ENCODE data around the gene CENPE. TPM values are rescaled to one million over a fixed set of nuclear protein-coding genes. Genes with fewer than 3 reads are reported as not detected.
A peak's percentile ranks its signal among the peaks of the same experiment; 100 is the strongest.
"Not testable (repeated sequence)": the region's sequence is repeated elsewhere in the genome, so short reads cannot be mapped to it uniquely, and the experiment has no call there.

CENPE gene, protein sequence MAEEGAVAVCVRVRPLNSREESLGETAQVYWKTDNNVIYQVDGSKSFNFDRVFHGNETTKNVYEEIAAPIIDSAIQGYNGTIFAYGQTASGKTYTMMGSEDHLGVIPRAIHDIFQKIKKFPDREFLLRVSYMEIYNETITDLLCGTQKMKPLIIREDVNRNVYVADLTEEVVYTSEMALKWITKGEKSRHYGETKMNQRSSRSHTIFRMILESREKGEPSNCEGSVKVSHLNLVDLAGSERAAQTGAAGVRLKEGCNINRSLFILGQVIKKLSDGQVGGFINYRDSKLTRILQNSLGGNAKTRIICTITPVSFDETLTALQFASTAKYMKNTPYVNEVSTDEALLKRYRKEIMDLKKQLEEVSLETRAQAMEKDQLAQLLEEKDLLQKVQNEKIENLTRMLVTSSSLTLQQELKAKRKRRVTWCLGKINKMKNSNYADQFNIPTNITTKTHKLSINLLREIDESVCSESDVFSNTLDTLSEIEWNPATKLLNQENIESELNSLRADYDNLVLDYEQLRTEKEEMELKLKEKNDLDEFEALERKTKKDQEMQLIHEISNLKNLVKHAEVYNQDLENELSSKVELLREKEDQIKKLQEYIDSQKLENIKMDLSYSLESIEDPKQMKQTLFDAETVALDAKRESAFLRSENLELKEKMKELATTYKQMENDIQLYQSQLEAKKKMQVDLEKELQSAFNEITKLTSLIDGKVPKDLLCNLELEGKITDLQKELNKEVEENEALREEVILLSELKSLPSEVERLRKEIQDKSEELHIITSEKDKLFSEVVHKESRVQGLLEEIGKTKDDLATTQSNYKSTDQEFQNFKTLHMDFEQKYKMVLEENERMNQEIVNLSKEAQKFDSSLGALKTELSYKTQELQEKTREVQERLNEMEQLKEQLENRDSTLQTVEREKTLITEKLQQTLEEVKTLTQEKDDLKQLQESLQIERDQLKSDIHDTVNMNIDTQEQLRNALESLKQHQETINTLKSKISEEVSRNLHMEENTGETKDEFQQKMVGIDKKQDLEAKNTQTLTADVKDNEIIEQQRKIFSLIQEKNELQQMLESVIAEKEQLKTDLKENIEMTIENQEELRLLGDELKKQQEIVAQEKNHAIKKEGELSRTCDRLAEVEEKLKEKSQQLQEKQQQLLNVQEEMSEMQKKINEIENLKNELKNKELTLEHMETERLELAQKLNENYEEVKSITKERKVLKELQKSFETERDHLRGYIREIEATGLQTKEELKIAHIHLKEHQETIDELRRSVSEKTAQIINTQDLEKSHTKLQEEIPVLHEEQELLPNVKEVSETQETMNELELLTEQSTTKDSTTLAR (N-terminal part only)
- total RNA-seq = 10 to 100 TPM; 69.6 to 71.0 TPM

DNA sequence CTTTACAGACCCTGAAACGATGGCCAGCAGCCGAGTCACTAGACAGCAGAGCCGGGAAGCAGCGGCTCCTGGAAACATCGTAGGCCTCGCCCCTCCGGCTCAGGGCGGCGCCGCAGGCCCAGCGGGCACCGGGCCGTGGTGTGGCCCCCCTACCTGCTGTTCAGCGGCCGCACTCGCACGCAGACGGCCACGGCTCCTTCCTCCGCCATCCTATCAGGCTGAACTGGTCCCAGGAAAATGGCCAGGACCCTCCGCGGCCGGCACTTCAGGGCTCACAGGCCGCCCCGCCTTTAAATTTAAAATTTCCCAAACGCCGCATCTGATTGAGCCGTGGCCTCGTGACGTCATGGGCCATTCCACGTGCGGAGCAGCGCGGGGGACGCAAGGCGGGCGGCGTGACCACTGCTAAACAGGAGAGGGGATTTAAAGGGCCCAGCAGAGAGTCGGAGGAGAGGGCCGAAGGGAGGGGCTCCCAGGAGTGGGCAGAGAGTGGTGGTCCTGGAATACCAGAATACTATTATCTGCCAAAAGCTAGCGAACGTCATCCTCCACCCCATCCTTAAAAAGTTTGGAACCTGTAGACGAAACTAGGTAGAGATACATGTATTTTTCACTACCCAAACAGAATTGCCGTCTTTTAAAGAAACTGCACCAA, at the start of gene CENPE:
Gene CENPE, minus strand, starts transcription at position 233 of the 655 bp plus-strand sequence. Its CDS starts 24 bp downstream, at position 209.
- ChIA-PET POLR2A (interaction anchor here (1.0 kb wide), 1 partner anchor 372 kb away, joined by 3 read pairs; no protein-coding TSS in a partner anchor), CTCF (no interaction called here)
- Mint-ChIP-seq H3K36me3 (ENCODE audit: low read depth) (peaks cover 34% of the 10 kb centered on the region), H3K27ac (peak within 1 kb of the TSS; percentile 99), H3K9me3 (ENCODE audit: insufficient read depth) (no peaks in the 10 kb centered on the region), H3K4me1 (ENCODE audit: low read depth) (peaks cover 22% of the 10 kb centered on the region), H3K4me3 (peak within 1 kb of the TSS; percentile 89), H3K27me3 (ENCODE audit: low read depth) (peaks cover 12% of the 10 kb centered on the region)
- DNase-seq (peak; percentile 90), ATAC-seq (peak; percentile 87)

DNA sequence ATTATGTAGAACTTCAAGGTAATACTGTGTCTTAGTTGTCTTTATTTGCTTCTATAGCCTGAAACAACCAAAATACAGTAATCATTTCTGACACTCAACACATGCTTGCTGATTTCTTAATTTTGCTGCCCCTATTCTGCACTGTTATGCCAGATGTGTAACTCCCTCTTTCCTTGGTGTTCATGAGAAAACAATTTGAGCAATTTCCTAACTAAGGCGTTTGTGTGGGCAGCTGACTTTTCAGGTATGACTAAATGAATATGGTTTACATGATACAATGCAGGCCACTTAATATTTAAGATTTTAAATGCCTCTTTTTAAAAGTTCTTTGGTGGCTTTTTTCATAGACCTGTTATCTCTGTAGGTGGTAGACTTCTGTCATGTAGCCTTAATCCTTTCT, 46.1 kb upstream of the CENPE start:
- H3K9me3 Mint-ChIP-seq (ENCODE audit: insufficient read depth) = no peaks in the 10 kb centered on the region
- no peaks in the 10 kb centered on the region for H3K36me3 Mint-ChIP-seq (ENCODE audit: low read depth)
- peaks cover 2% of the 10 kb centered on the region for H3K27me3 Mint-ChIP-seq (ENCODE audit: low read depth)
- CTCF ChIA-PET = no interaction called here
- ATAC-seq (no peak), DNase-seq (no peak)
- POLR2A ChIA-PET = no interaction called here
- no peak overlapping the region for H3K4me3 Mint-ChIP-seq
- no peaks in the 10 kb centered on the region for H3K4me1 Mint-ChIP-seq (ENCODE audit: low read depth)
- no peak overlapping the region for H3K27ac Mint-ChIP-seq

DNA sequence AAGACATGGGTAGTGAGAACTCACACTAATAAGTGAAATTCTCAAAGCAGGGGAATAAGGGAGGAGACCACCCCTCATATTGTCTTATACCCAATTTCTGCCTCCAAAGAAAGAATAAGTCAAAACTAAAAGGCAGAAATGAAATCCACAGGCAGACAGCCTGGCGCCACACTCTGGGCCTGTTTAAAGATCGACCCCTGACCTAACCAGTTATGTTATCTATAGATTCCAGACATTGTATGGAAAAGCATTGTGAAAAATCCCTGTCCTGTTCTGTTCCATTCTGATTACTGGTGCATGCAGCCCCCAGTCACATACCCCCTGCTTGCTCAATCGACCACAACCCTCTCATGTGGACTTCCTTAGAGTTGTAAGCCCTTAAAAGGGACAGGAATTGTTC, 32.8 kb upstream of the CENPE start:
- H3K9me3 Mint-ChIP-seq (ENCODE audit: insufficient read depth); H3K36me3 Mint-ChIP-seq (ENCODE audit: low read depth); ATAC-seq; H3K27me3 Mint-ChIP-seq (ENCODE audit: low read depth); H3K27ac Mint-ChIP-seq; H3K4me3 Mint-ChIP-seq; POLR2A ChIA-PET; CTCF ChIA-PET; DNase-seq; H3K4me1 Mint-ChIP-seq (ENCODE audit: low read depth): not testable (repeated sequence)

DNA sequence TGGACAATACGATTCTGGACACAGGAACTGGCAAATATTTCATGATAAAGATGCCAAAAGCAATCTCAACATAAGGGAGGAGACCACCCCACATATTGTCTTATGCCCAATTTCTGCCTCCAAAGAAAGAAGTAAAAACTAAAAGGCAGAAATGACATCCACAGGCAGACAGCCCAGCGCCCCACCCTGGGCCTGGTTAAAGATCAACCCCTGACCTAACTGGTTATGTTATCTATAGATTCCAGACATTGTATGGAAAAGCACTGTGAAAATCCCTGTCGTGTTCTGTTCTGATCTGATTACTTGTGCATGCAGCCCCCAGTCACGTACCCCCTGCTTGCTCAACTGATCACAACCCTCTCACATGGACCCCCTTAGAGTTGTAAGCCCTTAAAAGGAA, 25.4 kb upstream of the CENPE start:
- ATAC-seq; H3K9me3 Mint-ChIP-seq (ENCODE audit: insufficient read depth); H3K36me3 Mint-ChIP-seq (ENCODE audit: low read depth); DNase-seq; H3K4me3 Mint-ChIP-seq; H3K27ac Mint-ChIP-seq; H3K4me1 Mint-ChIP-seq (ENCODE audit: low read depth); POLR2A ChIA-PET; CTCF ChIA-PET: not testable (repeated sequence)
- peaks cover 36% of the 10 kb centered on the region for H3K27me3 Mint-ChIP-seq (ENCODE audit: low read depth)

DNA sequence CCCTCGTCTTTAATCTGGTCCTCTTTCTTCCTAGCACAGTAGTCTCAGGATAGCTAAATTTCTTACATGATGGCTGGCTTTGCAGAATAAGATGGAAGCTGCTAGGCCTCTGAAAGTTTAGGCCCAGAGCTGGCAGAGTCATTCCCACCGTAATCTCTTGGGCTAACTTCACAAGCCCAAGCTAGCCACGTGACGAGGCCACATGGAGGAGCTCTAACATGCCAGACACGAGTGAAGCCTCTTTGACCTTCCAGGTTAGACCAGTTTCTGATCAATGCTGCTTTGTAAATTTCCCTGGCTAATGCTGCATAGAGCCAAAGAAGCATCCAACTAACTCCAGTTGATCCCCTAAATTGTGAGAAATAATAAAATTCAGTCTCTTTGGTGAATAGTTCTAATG, 9.5 kb upstream of the CENPE start:
- ATAC-seq = no peak
- CTCF ChIA-PET = no interaction called here
- peaks cover 15% of the 10 kb centered on the region for H3K27me3 Mint-ChIP-seq (ENCODE audit: low read depth)
- no peak overlapping the region for H3K4me3 Mint-ChIP-seq
- H3K27ac Mint-ChIP-seq = no peak overlapping the region
- no peaks in the 10 kb centered on the region for H3K9me3 Mint-ChIP-seq (ENCODE audit: insufficient read depth)
- POLR2A ChIA-PET = no interaction called here
- H3K36me3 Mint-ChIP-seq (ENCODE audit: low read depth) = no peaks in the 10 kb centered on the region
- peaks cover 4% of the 10 kb centered on the region for H3K4me1 Mint-ChIP-seq (ENCODE audit: low read depth)
- DNase-seq = no peak

DNA sequence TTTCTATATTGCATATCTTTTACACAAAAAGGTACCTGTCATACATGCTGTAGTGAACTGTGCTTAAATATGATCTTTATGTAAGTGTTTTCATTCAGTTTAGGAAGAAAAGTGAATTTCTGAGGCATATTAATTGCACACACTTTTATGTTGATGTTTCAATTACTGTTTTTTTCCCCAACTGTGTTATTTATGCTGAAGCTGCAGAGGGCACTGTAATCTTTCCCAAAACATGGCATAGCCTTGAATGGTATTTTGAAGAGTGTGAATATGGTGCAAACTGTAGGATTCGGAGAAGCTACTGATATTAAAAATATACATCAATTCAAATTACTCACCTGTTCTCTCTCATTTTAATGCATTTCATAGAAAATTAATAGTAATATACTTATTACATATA, 6.0 kb upstream of the CENPE start:
- H3K4me1 Mint-ChIP-seq (ENCODE audit: low read depth) = no peaks in the 10 kb centered on the region
- H3K36me3 Mint-ChIP-seq (ENCODE audit: low read depth) = no peaks in the 10 kb centered on the region
- H3K9me3 Mint-ChIP-seq (ENCODE audit: insufficient read depth) = no peaks in the 10 kb centered on the region
- DNase-seq (no peak), ATAC-seq (no peak)
- H3K27me3 Mint-ChIP-seq (ENCODE audit: low read depth) = peaks cover 24% of the 10 kb centered on the region
- H3K4me3 Mint-ChIP-seq = no peak overlapping the region
- ChIA-PET POLR2A (no interaction called here), CTCF (no interaction called here)
- no peak overlapping the region for H3K27ac Mint-ChIP-seq

DNA sequence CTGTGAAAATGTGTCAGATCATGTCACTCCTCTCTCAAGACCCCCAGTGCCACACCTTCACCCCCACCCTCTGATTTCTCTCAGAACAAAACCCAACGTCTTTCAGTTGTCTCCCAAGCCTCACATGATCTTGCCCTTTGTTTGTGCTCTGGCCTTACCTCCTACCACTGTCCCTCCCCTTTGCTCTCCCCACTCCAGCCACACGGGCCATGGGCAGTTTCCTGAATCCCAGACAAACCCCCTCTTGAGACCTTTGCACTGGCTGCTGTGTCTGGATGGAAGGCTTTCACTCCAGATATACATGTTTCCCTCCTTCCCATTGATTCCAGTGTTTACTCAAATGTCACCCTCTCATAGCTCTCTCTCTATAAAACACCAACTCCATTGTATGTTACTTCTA, 3.6 kb upstream of the CENPE start:
- no peak overlapping the region for H3K27ac Mint-ChIP-seq
- DNase-seq = no peak
- CTCF ChIA-PET = no interaction called here
- H3K4me3 Mint-ChIP-seq = no peak overlapping the region
- POLR2A ChIA-PET = no interaction called here
- ATAC-seq = no peak
- H3K27me3 Mint-ChIP-seq (ENCODE audit: low read depth) = peaks cover 24% of the 10 kb centered on the region
- H3K36me3 Mint-ChIP-seq (ENCODE audit: low read depth) = peaks cover 7% of the 10 kb centered on the region
- peaks cover 9% of the 10 kb centered on the region for H3K4me1 Mint-ChIP-seq (ENCODE audit: low read depth)
- H3K9me3 Mint-ChIP-seq (ENCODE audit: insufficient read depth) = no peaks in the 10 kb centered on the region

DNA sequence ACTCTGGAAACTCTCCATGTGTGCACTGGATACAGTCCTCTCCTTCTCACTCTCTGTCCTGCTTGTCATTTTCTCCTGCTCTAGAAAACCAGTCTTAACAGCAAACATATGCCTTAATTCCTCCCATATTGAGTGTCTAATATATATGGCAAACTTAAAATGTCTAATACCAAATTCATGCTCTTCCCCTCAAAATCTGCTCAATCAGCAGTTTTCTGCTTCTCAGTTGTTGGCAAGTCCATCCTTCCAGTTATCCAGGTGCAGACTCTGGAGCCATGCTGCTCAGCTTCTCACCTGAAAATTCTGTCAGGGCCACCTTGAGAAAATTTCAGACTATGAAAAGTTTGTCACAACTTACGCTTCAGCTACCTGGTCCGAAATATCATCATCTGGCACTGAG, 3.1 kb upstream of the CENPE start:
- H3K4me3 Mint-ChIP-seq = no peak overlapping the region

DNA sequence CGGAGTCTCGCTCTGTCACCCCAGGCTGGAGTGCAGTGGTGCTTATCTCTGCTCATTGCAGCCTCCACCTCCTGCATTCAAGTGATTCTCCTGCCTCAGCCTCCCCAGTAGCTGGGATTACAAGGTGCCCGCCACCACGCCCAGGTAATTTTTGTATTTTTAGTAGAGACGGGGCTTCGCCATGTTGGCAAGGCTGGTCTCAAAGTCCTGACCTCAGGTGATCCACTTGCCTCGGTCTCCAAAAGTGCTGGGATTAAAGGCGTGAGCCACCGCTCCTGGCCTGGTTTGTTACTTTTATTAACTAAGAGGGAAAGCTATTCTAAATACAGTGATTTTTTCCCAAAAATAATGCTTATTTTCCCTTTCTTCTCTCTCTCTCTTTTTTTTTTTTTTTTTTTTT, 866 bp upstream of the CENPE start:
- Mint-ChIP-seq H3K27me3 (ENCODE audit: low read depth) (peaks cover 14% of the 10 kb centered on the region), H3K4me3 (peak overlapping the region; percentile 89), H3K9me3 (ENCODE audit: insufficient read depth) (no peaks in the 10 kb centered on the region), H3K36me3 (ENCODE audit: low read depth) (peaks cover 26% of the 10 kb centered on the region), H3K4me1 (ENCODE audit: low read depth) (peaks cover 22% of the 10 kb centered on the region), H3K27ac (peak overlapping the region; percentile 99)
- ChIA-PET CTCF (no interaction called here), POLR2A (interaction anchor here (0.6 to 1.0 kb wide), 2 partner anchors 104 to 372 kb away, joined by 3 read pairs; no protein-coding TSS in a partner anchor)
- no peak for DNase-seq
- ATAC-seq = no peak

More for the DNA sequence above, 3.1 kb upstream of the CENPE start:
- POLR2A ChIA-PET = no interaction called here
- ATAC-seq = no peak
- Mint-ChIP-seq H3K36me3 (ENCODE audit: low read depth) (peaks cover 7% of the 10 kb centered on the region), H3K4me1 (ENCODE audit: low read depth) (peaks cover 12% of the 10 kb centered on the region), H3K27ac (no peak overlapping the region), H3K27me3 (ENCODE audit: low read depth) (peaks cover 24% of the 10 kb centered on the region), H3K9me3 (ENCODE audit: insufficient read depth) (no peaks in the 10 kb centered on the region)
- CTCF ChIA-PET = no interaction called here
- no peak for DNase-seq

DNA sequence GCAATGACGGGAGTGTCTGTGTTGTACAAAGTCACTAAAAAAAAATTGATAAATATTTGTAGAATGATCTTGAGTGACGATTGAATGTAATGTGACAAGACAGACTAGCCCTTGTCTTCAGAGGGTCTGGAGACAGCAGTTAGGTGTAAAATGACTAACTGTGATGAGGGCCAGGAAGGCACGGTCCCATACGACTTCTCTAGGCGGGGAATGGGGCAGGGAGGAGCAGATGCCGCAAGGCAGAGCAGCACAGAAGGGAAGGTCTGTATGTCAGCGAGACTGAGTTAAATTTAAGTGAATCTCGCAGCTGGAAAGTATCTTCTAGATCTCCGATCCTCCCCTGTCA, 405 bp downstream of the CENPE start:
- DNase-seq (no peak), ATAC-seq (peak; percentile 66)
- peak overlapping the region; percentile 99 for H3K27ac Mint-ChIP-seq
- H3K27me3 Mint-ChIP-seq (ENCODE audit: low read depth) = peaks cover 9% of the 10 kb centered on the region
- peaks cover 37% of the 10 kb centered on the region for H3K36me3 Mint-ChIP-seq (ENCODE audit: low read depth)
- H3K9me3 Mint-ChIP-seq (ENCODE audit: insufficient read depth) = no peaks in the 10 kb centered on the region
- POLR2A ChIA-PET = no interaction called here
- peaks cover 22% of the 10 kb centered on the region for H3K4me1 Mint-ChIP-seq (ENCODE audit: low read depth)
- CTCF ChIA-PET = no interaction called here
- H3K4me3 Mint-ChIP-seq = peak overlapping the region; percentile 89

DNA sequence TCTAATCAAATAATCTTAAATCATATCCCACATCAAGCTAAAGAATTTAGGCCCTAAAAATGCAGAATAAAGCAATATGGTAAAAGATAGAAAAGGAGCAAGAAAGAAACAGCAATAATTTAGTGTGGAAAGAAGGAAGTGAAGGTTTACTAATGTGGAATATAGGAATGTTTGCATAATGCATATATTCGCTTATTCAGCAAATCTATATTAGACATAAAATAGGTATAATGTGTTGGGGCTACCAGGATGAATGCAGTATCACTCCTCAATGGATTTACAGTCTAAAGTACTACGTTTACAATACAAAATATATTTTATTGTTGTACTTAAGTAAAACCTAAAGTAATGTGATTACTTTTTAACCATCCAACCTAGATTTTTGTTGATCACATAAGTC, 4.7 kb downstream of the CENPE start:
- Mint-ChIP-seq H3K27ac (no peak overlapping the region), H3K4me3 (no peak overlapping the region), H3K4me1 (ENCODE audit: low read depth) (peaks cover 22% of the 10 kb centered on the region), H3K9me3 (ENCODE audit: insufficient read depth) (no peaks in the 10 kb centered on the region), H3K27me3 (ENCODE audit: low read depth) (no peaks in the 10 kb centered on the region), H3K36me3 (ENCODE audit: low read depth) (peaks cover 78% of the 10 kb centered on the region)
- CTCF ChIA-PET = interaction anchor here (1.6 kb wide), 1 partner anchor 14 kb away, joined by 4 read pairs; no protein-coding TSS in a partner anchor
- ATAC-seq (no peak), DNase-seq (no peak)
- POLR2A ChIA-PET = no interaction called here
